OCI-LY7 (cell line): ENCODE results near the gene SMIM17. TPM values are rescaled to one million over a fixed set of nuclear protein-coding genes. Genes with fewer than 3 reads are reported as not detected.

Source experiments
- BruUV-seq: library from RNA; stranded (reverse); fragments of 400-500 nt; replicated peaks from 2 replicates; lab custom pipeline; 2021; lab: Mats Ljungman, UMichigan
- CTCF ChIA-PET: fragments of 300-600 bp; sonication (Branson Sonifier 250); formaldehyde crosslinking; loops from one replicate; lab custom pipeline; 2022; ENCODE audit warnings: antibody characterized with exemption; ENCODE audit not compliant: unreplicated experiment; lab: Charles Lee
- POLR2A ChIA-PET: fragments of 300-600 bp; sonication (Branson Sonifier 250); formaldehyde crosslinking; loops from one replicate; lab custom pipeline; 2022; ENCODE audit warnings: antibody characterized with exemption; lab: Charles Lee
- DNase-seq: peaks from one replicate; pipeline ENCODE4 v3.0.0-alpha.2; 2015; ENCODE audit warnings: low spot score
- H2AFZ ChIP-seq: fragments of 200-600 bp; sonication (generic), shearing (Covaris generic); 2 replicates; pipeline ENCODE4 v1.6.1; 2014; ENCODE audit warnings: mild to moderate bottlenecking, antibody characterized with exemption, low read length, moderate library complexity
- H3K27ac ChIP-seq: fragments of 200-600 bp; sonication (generic); 2 replicates; pipeline ENCODE4 v1.5.1; 2014; ENCODE audit warnings: mixed run types, low read depth, mild to moderate bottlenecking, moderate library complexity, low read length, inconsistent platforms; ENCODE audit not compliant: poor library complexity, severe bottlenecking
- H3K36me3 ChIP-seq: fragments of 200-600 bp; sonication (generic); 2 replicates; pipeline ENCODE4 v1.6.1; 2014; ENCODE audit warnings: mild to moderate bottlenecking, antibody characterized with exemption, low read length, moderate library complexity, mixed read lengths; ENCODE audit not compliant: insufficient read depth
- H3K4me1 ChIP-seq: fragments of 200-600 bp; sonication (generic); 2 replicates; pipeline ENCODE4 v1.5.1; 2014; ENCODE audit warnings: mild to moderate bottlenecking, low read length; ENCODE audit not compliant: insufficient read depth, poor library complexity, severe bottlenecking
- H3K4me2 ChIP-seq: fragments of 200-600 bp; sonication (generic); 2 replicates; pipeline ENCODE4 v1.6.1; 2014; ENCODE audit warnings: mild to moderate bottlenecking, low read length
- H3K4me3 ChIP-seq: fragments of 200-600 bp; sonication (generic); 2 replicates; pipeline ENCODE4 v1.5.1; 2014; ENCODE audit warnings: mild to moderate bottlenecking, low read depth, low read length; ENCODE audit not compliant: poor library complexity, severe bottlenecking
- H3K79me2 ChIP-seq: fragments of 200-600 bp; sonication (generic); 2 replicates; pipeline ENCODE4 v1.6.1; 2016; ENCODE audit warnings: low read depth, mild to moderate bottlenecking, low read length, moderate library complexity, mixed read lengths; ENCODE audit not compliant: insufficient read depth
- H3K9me2 ChIP-seq: fragments of 200-600 bp; sonication (generic); 2 replicates; pipeline ENCODE4 v1.6.1; 2016; ENCODE audit warnings: mild to moderate bottlenecking, low read length, mixed read lengths; ENCODE audit not compliant: insufficient read depth
- H3K9me3 ChIP-seq: fragments of 200-600 bp; sonication (generic); 2 replicates; pipeline ENCODE4 v1.6.1; 2014; ENCODE audit warnings: mild to moderate bottlenecking, mixed run types, low read length, mixed read lengths
- H4K20me1 ChIP-seq: fragments of 200-600 bp; sonication (generic); 2 replicates; pipeline ENCODE4 v1.6.1; 2014; ENCODE audit warnings: mild to moderate bottlenecking, antibody characterized with exemption, low read length, moderate library complexity, mixed read lengths; ENCODE audit not compliant: insufficient read depth
- EZH2phosphoT487 ChIP-seq: fragments of 200-600 bp; sonication (generic); IDR thresholded peaks from 2 replicates; pipeline ENCODE4 v1.6.1; 2018; ENCODE audit warnings: low read depth, borderline replicate concordance, mild to moderate bottlenecking, mixed run types, antibody characterized with exemption, low read length, moderate library complexity, mixed read lengths
- intact Hi-C: fragments of 100-400 bp; cut with micrococcal nuclease; formaldehyde crosslinking; loops from one replicate; pipeline ENCODE4 v1.10.0; 2022; ENCODE audit not compliant: unreplicated experiment
- total RNA-seq, 2 experiments: library from RNA; depleted of rRNA in 1 of 2; stranded (reverse); fragments of >200 nt in 1 of 2; shearing (Covaris generic) in 1 of 2; gene quantifications; 2 replicates each; pipeline ENCODE4 v1.2.3, GENCODE V29; 2014 to 2022
- TF ChIP-seq, protein P1 (sequence below): fragments of 200-600 bp; sonication (generic); conservative IDR thresholded peaks from 2 replicates; pipeline ENCODE4 v1.5.1; 2014; ENCODE audit warnings: mild to moderate bottlenecking, antibody characterized with exemption, low read length, moderate library complexity, mixed read lengths

SMIM17 gene
- total RNA-seq, 2 experiments from 2014 or later, result not detected

- POLR2A ChIA-PET, result no interaction called here
- H3K9me3 ChIP-seq, result no peaks in the 10 kb centered on the region
- CTCF ChIA-PET, result no interaction called here
- DNase-seq, result no peak
- no peak for TF ChIP-seq EZH2phosphoT487
- TF ChIP-seq, protein P1, sequence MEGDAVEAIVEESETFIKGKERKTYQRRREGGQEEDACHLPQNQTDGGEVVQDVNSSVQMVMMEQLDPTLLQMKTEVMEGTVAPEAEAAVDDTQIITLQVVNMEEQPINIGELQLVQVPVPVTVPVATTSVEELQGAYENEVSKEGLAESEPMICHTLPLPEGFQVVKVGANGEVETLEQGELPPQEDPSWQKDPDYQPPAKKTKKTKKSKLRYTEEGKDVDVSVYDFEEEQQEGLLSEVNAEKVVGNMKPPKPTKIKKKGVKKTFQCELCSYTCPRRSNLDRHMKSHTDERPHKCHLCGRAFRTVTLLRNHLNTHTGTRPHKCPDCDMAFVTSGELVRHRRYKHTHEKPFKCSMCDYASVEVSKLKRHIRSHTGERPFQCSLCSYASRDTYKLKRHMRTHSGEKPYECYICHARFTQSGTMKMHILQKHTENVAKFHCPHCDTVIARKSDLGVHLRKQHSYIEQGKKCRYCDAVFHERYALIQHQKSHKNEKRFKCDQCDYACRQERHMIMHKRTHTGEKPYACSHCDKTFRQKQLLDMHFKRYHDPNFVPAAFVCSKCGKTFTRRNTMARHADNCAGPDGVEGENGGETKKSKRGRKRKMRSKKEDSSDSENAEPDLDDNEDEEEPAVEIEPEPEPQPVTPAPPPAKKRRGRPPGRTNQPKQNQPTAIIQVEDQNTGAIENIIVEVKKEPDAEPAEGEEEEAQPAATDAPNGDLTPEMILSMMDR, result no peak
- H2AFZ ChIP-seq, result no peak overlapping the region
- no peak overlapping the region for H3K27ac ChIP-seq
- no peak overlapping the region for H3K4me3 ChIP-seq
- H3K36me3 ChIP-seq, result no peaks in the 10 kb centered on the region
- BruUV-seq, result no TSS peak
- H4K20me1 ChIP-seq, result no peaks in the 10 kb centered on the region
- no peaks in the 10 kb centered on the region for H3K9me2 ChIP-seq
- no peaks in the 10 kb centered on the region for H3K4me1 ChIP-seq
- H3K79me2 ChIP-seq, result no peaks in the 10 kb centered on the region
- intact Hi-C loops, result no loop called here
- H3K4me2 ChIP-seq, result no peak overlapping the region
Measured at GRCh38 chr19:56692206-56692895, 49.4 kb downstream of the SMIM17 start.

DNA sequence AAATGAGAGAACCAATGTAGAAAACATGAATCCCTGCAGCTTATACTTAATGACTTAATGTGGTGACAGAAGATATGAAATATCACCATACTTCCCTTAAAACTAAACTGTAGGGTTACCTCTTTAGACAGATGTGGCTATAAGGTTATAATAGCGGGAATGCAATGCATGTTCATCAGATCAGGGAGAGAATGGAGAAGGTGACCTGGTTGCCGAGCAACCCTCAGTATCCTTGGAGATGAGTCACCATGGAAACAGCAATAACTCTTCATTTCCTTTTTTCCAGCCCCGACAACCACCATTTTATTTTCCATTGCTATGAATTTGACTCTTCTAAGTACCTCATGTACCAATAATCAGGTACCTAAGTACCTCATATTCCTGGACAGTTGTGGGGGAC is 56.6 kb downstream of the SMIM17 start:
- no peak overlapping the region for H2AFZ ChIP-seq
- H3K36me3 ChIP-seq, result no peaks in the 10 kb centered on the region
- H3K79me2 ChIP-seq, result no peaks in the 10 kb centered on the region
- H3K9me3 ChIP-seq, result no peaks in the 10 kb centered on the region
- CTCF ChIA-PET, result no interaction called here
- TF ChIP-seq, protein P1, result no peak
- TF ChIP-seq EZH2phosphoT487, result no peak
- H3K4me3 ChIP-seq, result no peak overlapping the region
- H3K9me2 ChIP-seq, result no peaks in the 10 kb centered on the region
- intact Hi-C loops, result no loop called here
- no TSS peak for BruUV-seq
- POLR2A ChIA-PET, result no interaction called here
- H3K4me2 ChIP-seq, result no peak overlapping the region
- H4K20me1 ChIP-seq, result no peaks in the 10 kb centered on the region
- no peaks in the 10 kb centered on the region for H3K4me1 ChIP-seq
- no peak overlapping the region for H3K27ac ChIP-seq
- no peak for DNase-seq

DNA sequence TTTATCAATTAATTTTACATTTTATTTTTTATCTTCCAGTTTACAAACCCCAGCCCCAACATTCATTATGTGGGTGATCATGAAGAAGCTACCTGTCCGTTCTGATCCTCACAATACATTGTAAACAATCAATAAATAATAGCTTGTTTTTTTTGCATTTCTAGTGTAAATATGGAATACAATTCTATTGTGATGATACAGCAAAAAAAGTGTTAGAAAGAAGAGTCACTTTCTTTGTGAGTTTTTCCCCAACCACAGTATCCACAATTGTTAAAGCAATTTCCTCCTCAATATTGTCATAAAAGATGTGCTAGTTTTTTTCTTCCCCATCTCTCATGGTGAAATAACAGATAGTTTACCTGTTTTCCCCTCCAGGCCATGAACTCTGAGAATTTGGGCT is 58.9 kb downstream of the SMIM17 start:
- H3K79me2 ChIP-seq, result no peaks in the 10 kb centered on the region
- no peak overlapping the region for H2AFZ ChIP-seq
- no peaks in the 10 kb centered on the region for H3K9me2 ChIP-seq
- no TSS peak for BruUV-seq
- DNase-seq, result no peak
- ChIA-PET CTCF (no interaction called here), POLR2A (no interaction called here)
- H3K4me1 ChIP-seq, result no peaks in the 10 kb centered on the region
- H3K36me3 ChIP-seq, result no peaks in the 10 kb centered on the region
- no peak overlapping the region for H3K27ac ChIP-seq
- intact Hi-C loops, result no loop called here
- no peaks in the 10 kb centered on the region for H3K9me3 ChIP-seq
- TF ChIP-seq EZH2phosphoT487, result no peak
- TF ChIP-seq, protein P1, result no peak
- no peak overlapping the region for H3K4me2 ChIP-seq
- H3K4me3 ChIP-seq, result no peak overlapping the region
- H4K20me1 ChIP-seq, result no peaks in the 10 kb centered on the region
